H1 (cell line): ENCODE results near the gene KCNQ1. TPM values are rescaled to one million over a fixed set of nuclear protein-coding genes. Genes with fewer than 3 reads are reported as not detected.

Experiments used
- CTCF ChIA-PET: fragments of 300-600 bp; sonication (Branson Sonifier 250); formaldehyde crosslinking; loops from one replicate; lab custom pipeline; 2021; ENCODE audit not compliant: partially characterized antibody; lab: Charles Lee
- POLR2A ChIA-PET: fragments of 300-600 bp; sonication (Branson Sonifier 250); formaldehyde crosslinking; loops from one replicate; lab custom pipeline; 2021; ENCODE audit warnings: inconsistent platforms; ENCODE audit not compliant: partially characterized antibody; lab: Charles Lee
- DNase-seq, 2 experiments: peaks; one replicate each; pipeline versions ENCODE4 v3.0.0 to v3.0.0-alpha.2; 2010 to 2022; ENCODE audit warnings: low spot score in 2 of 2, low read depth in 1 of 2, mixed read lengths in 1 of 2
- FAIRE-seq: peaks from 2 replicates; lab custom pipeline; 2011; peaks lifted over from hg19 to GRCh38; lab: Jason Lieb, UNC
- H2AFZ ChIP-seq: 2 replicates; pipeline ENCODE4 v1.8.1; 2012; ENCODE audit warnings: low read length, inconsistent platforms
- H2AK5ac ChIP-seq: 2 replicates; pipeline ENCODE4 v1.6.1; 2013; ENCODE audit warnings: low read depth, low read length
- H2BK120ac ChIP-seq: replicated peaks from 2 replicates; pipeline ENCODE3; 2013; ENCODE audit warnings: low read depth, low read length, inconsistent platforms
- H2BK12ac ChIP-seq: 2 replicates; pipeline ENCODE4 v1.6.1; 2013; ENCODE audit warnings: low read depth, low read length
- H2BK15ac ChIP-seq: 2 replicates; pipeline ENCODE4 v1.6.1; 2013; ENCODE audit warnings: low read length
- H2BK20ac ChIP-seq: 2 replicates; pipeline ENCODE4 v1.6.1; 2013; ENCODE audit warnings: low read length
- H2BK5ac ChIP-seq: 2 replicates; pipeline ENCODE4 v1.6.1; 2013; ENCODE audit warnings: low read depth, low read length
- H3K14ac ChIP-seq: 2 replicates; pipeline ENCODE4 v1.6.1; 2013; ENCODE audit warnings: inconsistent platforms; ENCODE audit not compliant: insufficient read length
- H3K18ac ChIP-seq: 2 replicates; pipeline ENCODE4 v1.6.1; 2013; ENCODE audit warnings: low read length; ENCODE audit errors: extremely low read depth
- H3K23ac ChIP-seq: 2 replicates; pipeline ENCODE4 v1.6.1; 2013; ENCODE audit warnings: inconsistent platforms; ENCODE audit not compliant: insufficient read length
- H3K23me2 ChIP-seq: 2 replicates; pipeline ENCODE4 v1.6.1; 2013; ENCODE audit warnings: low read depth, low read length
- H3K27ac ChIP-seq: 2 replicates; pipeline ENCODE4 v1.6.1; 2011; ENCODE audit warnings: low read depth, low read length, inconsistent platforms
- H3K27me3 ChIP-seq, 4 experiments: replicated peaks in 1 of 4; 1 replicate in 1 of 4; 2 replicates in 3 of 4; pipeline versions ENCODE4 v1.6.1 to v1.8.1; 2011 to 2013; ENCODE audit warnings: low read length in 3 of 4, mild to moderate bottlenecking in 3 of 4, inconsistent platforms in 2 of 4, mixed read lengths in 2 of 4, moderate library complexity in 1 of 4; ENCODE audit not compliant: control insufficient read depth in 3 of 4, insufficient read depth in 3 of 4; ENCODE audit errors: extremely low read depth in 1 of 4
- H3K36me3 ChIP-seq, 4 experiments: 2 replicates each; pipeline versions ENCODE4 v1.6.1 to v1.8.1; 2011 to 2013; ENCODE audit warnings: mild to moderate bottlenecking in 4 of 4, low read length in 3 of 4, moderate library complexity in 2 of 4, control low read depth in 1 of 4, inconsistent platforms in 1 of 4; ENCODE audit not compliant: insufficient read depth in 4 of 4, control insufficient read depth in 2 of 4
- H3K4ac ChIP-seq: replicated peaks from 2 replicates; pipeline ENCODE3; 2013; ENCODE audit warnings: low read length, low read depth, mixed read lengths, inconsistent platforms; ENCODE audit not compliant: insufficient read length
- H3K4me1 ChIP-seq, 4 experiments: replicated peaks in 1 of 4; 1 replicate in 1 of 4; 2 replicates in 3 of 4; pipeline versions ENCODE4 v1.6.1 to v1.8.1; 2011 to 2013; ENCODE audit warnings: low read length in 3 of 4, inconsistent platforms in 2 of 4, mixed read lengths in 1 of 4; ENCODE audit not compliant: insufficient read depth in 4 of 4, control insufficient read depth in 3 of 4
- H3K4me2 ChIP-seq, 2 experiments: 2 replicates each; pipeline versions ENCODE4 v1.6.1 to v1.8.1; 2011 to 2013; ENCODE audit warnings: low read depth in 2 of 2, low read length in 2 of 2, control low read depth in 1 of 2, inconsistent platforms in 1 of 2, mild to moderate bottlenecking in 1 of 2; ENCODE audit not compliant: insufficient read depth in 1 of 2
- H3K4me3 ChIP-seq, 4 experiments: fragments of 200-600, 300-600 bp in 1 of 4; sonication (generic), shearing (Covaris generic), sonication (Bioruptor Twin) in 1 of 4; 2 replicates each; pipeline versions ENCODE4 v1.5.1 to v1.8.1; 2011 to 2016; ENCODE audit warnings: low read length in 4 of 4, low read depth in 3 of 4, control low read depth in 2 of 4, inconsistent platforms in 2 of 4, mild to moderate bottlenecking in 2 of 4, mixed read lengths in 1 of 4, moderate library complexity in 1 of 4; ENCODE audit not compliant: insufficient read depth in 2 of 4; ENCODE audit errors: extremely low read depth in 1 of 4
- H3K56ac ChIP-seq: replicated peaks from 2 replicates; pipeline ENCODE3; 2013; ENCODE audit warnings: low read depth, mild to moderate bottlenecking, mixed read lengths, low read length, inconsistent platforms; ENCODE audit not compliant: insufficient read length
- H3K79me1 ChIP-seq: 2 replicates; pipeline ENCODE4 v1.6.1; 2013; ENCODE audit warnings: low read depth, low read length, control low read depth
- H3K79me2 ChIP-seq, 2 experiments: 2 replicates each; pipeline versions ENCODE4 v1.6.1 to v1.8.1; 2012 to 2013; ENCODE audit warnings: low read length in 2 of 2, mild to moderate bottlenecking in 2 of 2, inconsistent platforms in 1 of 2; ENCODE audit not compliant: insufficient read depth in 2 of 2, control insufficient read depth in 1 of 2
- H3K9ac ChIP-seq, 4 experiments: replicated peaks in 1 of 4; 1 replicate in 1 of 4; 2 replicates in 3 of 4; pipeline versions ENCODE4 v1.6.1 to v1.8.1; 2011 to 2013; ENCODE audit warnings: low read depth in 3 of 4, low read length in 3 of 4, control low read depth in 2 of 4, mild to moderate bottlenecking in 2 of 4, moderate library complexity in 2 of 4, inconsistent platforms in 1 of 4; ENCODE audit errors: extremely low read depth in 1 of 4
- H3K9me3 ChIP-seq, 2 experiments: 2 replicates each; pipeline versions ENCODE4 v1.6.1 to v1.8.1; 2012 to 2013; ENCODE audit warnings: mild to moderate bottlenecking in 2 of 2, moderate library complexity in 2 of 2, control low read depth in 1 of 2, inconsistent platforms in 1 of 2, low read depth in 1 of 2, low read length in 1 of 2, mixed read lengths in 1 of 2; ENCODE audit not compliant: insufficient read depth in 2 of 2
- H4K20me1 ChIP-seq, 2 experiments: replicated peaks in 1 of 2; 2 replicates each; pipeline versions ENCODE3 to v1.8.1; 2011 to 2013; ENCODE audit warnings: inconsistent platforms in 2 of 2, low read length in 2 of 2, mild to moderate bottlenecking in 1 of 2; ENCODE audit not compliant: insufficient read depth in 2 of 2, control insufficient read depth in 1 of 2
- H4K5ac ChIP-seq: 2 replicates; pipeline ENCODE4 v1.6.1; 2013; ENCODE audit warnings: low read length, low read depth, mixed read lengths, inconsistent platforms; ENCODE audit not compliant: insufficient read length
- H4K8ac ChIP-seq: 2 replicates; pipeline ENCODE4 v1.8.0; 2013; ENCODE audit warnings: mild to moderate bottlenecking, moderate library complexity, low read length, inconsistent platforms; ENCODE audit not compliant: insufficient read depth; ENCODE audit errors: extremely low read depth
- H4K91ac ChIP-seq: replicated peaks from 2 replicates; pipeline ENCODE3; 2013; ENCODE audit warnings: low read length, mixed read lengths, inconsistent platforms; ENCODE audit not compliant: insufficient read length
- EGR1 ChIP-seq: IDR thresholded peaks from 2 replicates; pipeline ENCODE4 v1.6.1; 2011; ENCODE audit warnings: low read depth, low read length, borderline replicate concordance
- RNF2 ChIP-seq: fragments of 200-900, 300-1000 bp; sonication (generic); IDR thresholded peaks from 2 replicates; pipeline ENCODE4 v1.7.1; 2016; ENCODE audit warnings: borderline replicate concordance, low read depth, mild to moderate bottlenecking, antibody characterized with exemption, low read length; ENCODE audit not compliant: poor library complexity, severe bottlenecking; ENCODE audit errors: missing control alignments
- WGBS, 2 experiments: shearing (Covaris generic) in 1 of 2; methylation state at CpG; one replicate each; pipeline versions ENCODE4 v1.1.6 to v1.1.7; 2013 to 2015; ENCODE audit warnings: low lambda C conversion rate in 2 of 2, mixed read lengths in 2 of 2, inconsistent platforms in 1 of 2, low coverage in 1 of 2, missing lambda C conversion rate in 1 of 2; ENCODE audit not compliant: insufficient replicate concordance in 2 of 2, insufficient coverage in 1 of 2, insufficient read length in 1 of 2; ENCODE audit errors: extremely low coverage in 1 of 2, missing lambda C conversion rate in 1 of 2; 5-methylcytosine and 5-hydroxymethylcytosine counted together
- polyA plus RNA-seq, 7 experiments: library from polyadenylated mRNA; depleted of rRNA in 3 of 7; stranded (reverse) in 5 of 7; unstranded in 2 of 7; fragments of >200 nt in 5 of 7; fragments of 200-250 nt in 2 of 7; gene quantifications; 1 replicate in 5 of 7; 2 replicates in 1 of 7; 4 replicates in 1 of 7; pipeline versions ENCODE4 v1.2.1 to v1.2.3, GENCODE V29; 2011 to 2013; ENCODE audit warnings: missing spikeins in 2 of 7, mixed read lengths in 2 of 7
- total RNA-seq: library from RNA; stranded (reverse); fragmentation: NEBNext Ultra II Directional; extraction: Animal tissue kit (Norgen Biotek cat#: 25700); gene quantifications from 2 replicates; pipeline ENCODE4 v1.2.1, GENCODE V29; 2021
- TF ChIP-seq, protein P1 (sequence below): IDR thresholded peaks from 2 replicates; pipeline ENCODE4 v1.6.1; 2011; ENCODE audit warnings: low read depth, mild to moderate bottlenecking, low read length; ENCODE audit not compliant: insufficient read depth
- TF ChIP-seq, protein P2 (sequence below): IDR thresholded peaks from 2 replicates; pipeline ENCODE4 v1.6.1; 2012; ENCODE audit warnings: low read length, inconsistent platforms

The KCNQ1 gene
- total and polyA plus RNA-seq, 2 of the 8 experiments (the other 6 are each of a cell fraction or from before 2014, with no cell fraction given), result 1.9 to 2.0 TPM

- Histone ChIP-seq H3K23me2 (peaks cover 4% of the 10 kb centered on the region; the same call in 1 of the 2 replicates), H3K56ac (no peak overlapping the region), H4K91ac (no peak overlapping the region), H4K8ac (no peak overlapping the region), H2BK5ac (no peak overlapping the region), H3K9me3 (peaks cover 0 to 4% of the 10 kb centered on the region in 2 experiments; a peak in 1 of 4 replicates), H3K4ac (no peak overlapping the region), H2AFZ (no peak overlapping the region), H4K20me1 (no peaks in the 10 kb centered on the region), H3K27ac (no peak overlapping the region), H2AK5ac (no peak overlapping the region), H3K27me3 (peaks cover 0 to 32% (median 21%) of the 10 kb centered on the region in 4 experiments; a peak in 5 of 7 replicates), H2BK15ac (no peak overlapping the region), H3K79me2 (no peaks in the 10 kb centered on the region), H3K14ac (no peak overlapping the region), H2BK12ac (0 out of 2 replicates have a peak overlapping the region, but pooled peaks have one; percentile 50), H3K18ac (no peak overlapping the region), H2BK20ac (no peak overlapping the region), H3K4me1 (peaks cover 0 to 3% (median 2%) of the 10 kb centered on the region in 4 experiments; a peak in 2 of 7 replicates), H3K4me3 (no peak overlapping the region), H3K79me1 (no peaks in the 10 kb centered on the region), H3K4me2 (no peak overlapping the region), H3K9ac (no peak overlapping the region), H4K5ac (no peak overlapping the region), H2BK120ac (no peak overlapping the region), H3K23ac (no peak overlapping the region), H3K36me3 (no peaks in the 10 kb centered on the region)
- ChIA-PET POLR2A (interaction anchor here (1.2 kb wide), 1 partner anchor 90 kb away, joined by 4 read pairs; no protein-coding TSS in a partner anchor), CTCF (interaction anchor here (1.3 to 1.6 kb wide), 3 partner anchors 19 to 262 kb away, joined by 3 to 4 read pairs (median 4); no protein-coding TSS in a partner anchor)
- no peak for FAIRE-seq
- DNase-seq, result peak in 1 of 2 experiments; percentile 44
- WGBS, 2 experiments, result 93% methylated on average over 7 of the region's 10 CpGs; no CpG with 5 or more reads in 1 of the 2 experiments
- TF ChIP-seq EGR1, result no peak
- no peak for TF ChIP-seq RNF2
- TF ChIP-seq, protein P1, sequence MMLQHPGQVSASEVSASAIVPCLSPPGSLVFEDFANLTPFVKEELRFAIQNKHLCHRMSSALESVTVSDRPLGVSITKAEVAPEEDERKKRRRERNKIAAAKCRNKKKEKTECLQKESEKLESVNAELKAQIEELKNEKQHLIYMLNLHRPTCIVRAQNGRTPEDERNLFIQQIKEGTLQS, result no peak
- TF ChIP-seq, protein P2, sequence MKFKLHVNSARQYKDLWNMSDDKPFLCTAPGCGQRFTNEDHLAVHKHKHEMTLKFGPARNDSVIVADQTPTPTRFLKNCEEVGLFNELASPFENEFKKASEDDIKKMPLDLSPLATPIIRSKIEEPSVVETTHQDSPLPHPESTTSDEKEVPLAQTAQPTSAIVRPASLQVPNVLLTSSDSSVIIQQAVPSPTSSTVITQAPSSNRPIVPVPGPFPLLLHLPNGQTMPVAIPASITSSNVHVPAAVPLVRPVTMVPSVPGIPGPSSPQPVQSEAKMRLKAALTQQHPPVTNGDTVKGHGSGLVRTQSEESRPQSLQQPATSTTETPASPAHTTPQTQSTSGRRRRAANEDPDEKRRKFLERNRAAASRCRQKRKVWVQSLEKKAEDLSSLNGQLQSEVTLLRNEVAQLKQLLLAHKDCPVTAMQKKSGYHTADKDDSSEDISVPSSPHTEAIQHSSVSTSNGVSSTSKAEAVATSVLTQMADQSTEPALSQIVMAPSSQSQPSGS, result no peak
Measured at GRCh38 chr11:2795491-2795991, 350.7 kb downstream of the KCNQ1 start.
